ENCODE measurements around the gene UGCG. TPM values are rescaled to one million over a fixed set of nuclear protein-coding genes. Genes with fewer than 3 reads are reported as not detected.

Gene UGCG
- total RNA-seq, 3 donors from 2014 or later = 22.4 to 57.1 (median 55.1) TPM

DNA sequence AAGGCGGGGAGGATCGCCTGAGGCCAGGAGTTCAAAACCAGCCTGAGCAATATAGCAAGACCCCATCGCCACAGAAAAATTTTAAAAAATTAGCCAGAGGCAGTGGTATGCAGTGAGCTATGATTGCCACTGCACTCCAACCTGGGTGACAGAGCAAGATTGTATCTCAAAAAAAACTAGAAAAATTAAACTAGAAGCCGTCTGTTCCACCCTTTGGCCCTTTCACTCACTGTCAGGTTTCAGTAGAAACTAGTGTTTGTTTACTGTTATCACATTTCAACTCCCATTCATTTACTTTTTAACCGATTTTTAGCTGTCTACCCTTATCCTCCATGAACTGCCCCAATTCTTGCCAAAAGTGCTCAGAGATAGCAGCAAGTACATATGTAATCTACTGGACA, 8.3 kb downstream of the UGCG start:
- intact Hi-C loops (cut with DNase I; ENCODE audit: low total_unique reads) = no loop called here
- Histone ChIP-seq H3K36me3 (no peaks in the 10 kb centered on the region), H3K4me1 (peaks cover 5 to 7% of the 10 kb centered on the region in 2 donors), H3K4me3 (no peak overlapping the region), H3K9me3 (no peaks in the 10 kb centered on the region), H3K27ac (no peak overlapping the region), H3K27me3 (no peaks in the 10 kb centered on the region)
- no peak for DNase-seq (ENCODE audit: low spot score in 2 of 2)
- TF ChIP-seq POLR2AphosphoS5 (IDR thresholded peaks at IDR 0.05) (no peak), POLR2A (IDR thresholded peaks at IDR 0.05) (no peak)
- TF ChIP-seq, protein P1, sequence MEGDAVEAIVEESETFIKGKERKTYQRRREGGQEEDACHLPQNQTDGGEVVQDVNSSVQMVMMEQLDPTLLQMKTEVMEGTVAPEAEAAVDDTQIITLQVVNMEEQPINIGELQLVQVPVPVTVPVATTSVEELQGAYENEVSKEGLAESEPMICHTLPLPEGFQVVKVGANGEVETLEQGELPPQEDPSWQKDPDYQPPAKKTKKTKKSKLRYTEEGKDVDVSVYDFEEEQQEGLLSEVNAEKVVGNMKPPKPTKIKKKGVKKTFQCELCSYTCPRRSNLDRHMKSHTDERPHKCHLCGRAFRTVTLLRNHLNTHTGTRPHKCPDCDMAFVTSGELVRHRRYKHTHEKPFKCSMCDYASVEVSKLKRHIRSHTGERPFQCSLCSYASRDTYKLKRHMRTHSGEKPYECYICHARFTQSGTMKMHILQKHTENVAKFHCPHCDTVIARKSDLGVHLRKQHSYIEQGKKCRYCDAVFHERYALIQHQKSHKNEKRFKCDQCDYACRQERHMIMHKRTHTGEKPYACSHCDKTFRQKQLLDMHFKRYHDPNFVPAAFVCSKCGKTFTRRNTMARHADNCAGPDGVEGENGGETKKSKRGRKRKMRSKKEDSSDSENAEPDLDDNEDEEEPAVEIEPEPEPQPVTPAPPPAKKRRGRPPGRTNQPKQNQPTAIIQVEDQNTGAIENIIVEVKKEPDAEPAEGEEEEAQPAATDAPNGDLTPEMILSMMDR (IDR thresholded peaks at IDR 0.05) = no peak

GRCh38 chr9:111907147-111907546, 10.5 kb downstream of the UGCG start:
- TF ChIP-seq POLR2A (IDR thresholded peaks at IDR 0.05) = no peak
- TF ChIP-seq, protein P1 (IDR thresholded peaks at IDR 0.05) = no peak
- no peak for TF ChIP-seq POLR2AphosphoS5 (IDR thresholded peaks at IDR 0.05)
- Histone ChIP-seq H3K4me3 (no peak overlapping the region), H3K27me3 (no peaks in the 10 kb centered on the region), H3K36me3 (no peaks in the 10 kb centered on the region), H3K4me1 (peaks cover 3 to 5% of the 10 kb centered on the region in 2 donors), H3K27ac (no peak overlapping the region), H3K9me3 (no peaks in the 10 kb centered on the region)
- DNase-seq (ENCODE audit: low spot score in 2 of 2) = no peak
- intact Hi-C loops (cut with DNase I; ENCODE audit: low total_unique reads) = no loop called here

GRCh38 chr9:111909444-111909843, 12.8 kb downstream of the UGCG start:
- H3K36me3 ChIP-seq = no peaks in the 10 kb centered on the region
- no peak for DNase-seq (ENCODE audit: low spot score in 2 of 2)
- H3K4me1 ChIP-seq = peaks cover 0 to 5% of the 10 kb centered on the region in 2 donors
- intact Hi-C loops (cut with DNase I; ENCODE audit: low total_unique reads) = no loop called here
- TF ChIP-seq POLR2AphosphoS5 (IDR thresholded peaks at IDR 0.05) (no peak), POLR2A (IDR thresholded peaks at IDR 0.05) (no peak)
- TF ChIP-seq, protein P1 (IDR thresholded peaks at IDR 0.05) = no peak
- no peak overlapping the region for H3K27ac ChIP-seq
- H3K27me3 ChIP-seq = no peaks in the 10 kb centered on the region
- no peak overlapping the region for H3K4me3 ChIP-seq
- no peaks in the 10 kb centered on the region for H3K9me3 ChIP-seq

DNA sequence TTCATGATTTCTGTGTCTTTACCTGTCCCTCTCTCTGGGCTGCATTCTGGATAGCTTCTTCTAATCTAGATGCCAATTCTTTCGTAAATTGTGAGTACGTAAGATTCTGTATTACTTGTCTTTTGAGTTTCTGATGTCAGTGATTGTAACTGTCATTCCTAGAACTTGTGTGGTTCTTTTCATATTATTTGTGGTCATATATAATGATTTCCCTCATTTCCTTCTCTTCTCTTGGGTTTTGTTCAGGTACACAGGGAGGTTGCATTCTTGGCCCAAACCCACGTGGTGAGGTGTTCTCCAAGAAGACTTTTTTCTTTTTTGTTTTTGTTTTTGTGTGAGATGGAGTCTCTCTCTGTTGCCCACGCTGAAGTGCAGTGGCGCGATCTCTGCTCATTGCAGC, 13.8 kb downstream of the UGCG start:
- Histone ChIP-seq H3K27ac (no peak overlapping the region), H3K9me3 (no peaks in the 10 kb centered on the region), H3K4me3 (no peak overlapping the region), H3K27me3 (no peaks in the 10 kb centered on the region), H3K36me3 (no peaks in the 10 kb centered on the region), H3K4me1 (peaks cover 0 to 5% of the 10 kb centered on the region in 2 donors)
- intact Hi-C loops (cut with DNase I; ENCODE audit: low total_unique reads) = no loop called here
- TF ChIP-seq POLR2AphosphoS5 (IDR thresholded peaks at IDR 0.05) (no peak), POLR2A (IDR thresholded peaks at IDR 0.05) (no peak)
- TF ChIP-seq, protein P1 (IDR thresholded peaks at IDR 0.05) = no peak
- DNase-seq (ENCODE audit: low spot score in 2 of 2) = no peak

DNA sequence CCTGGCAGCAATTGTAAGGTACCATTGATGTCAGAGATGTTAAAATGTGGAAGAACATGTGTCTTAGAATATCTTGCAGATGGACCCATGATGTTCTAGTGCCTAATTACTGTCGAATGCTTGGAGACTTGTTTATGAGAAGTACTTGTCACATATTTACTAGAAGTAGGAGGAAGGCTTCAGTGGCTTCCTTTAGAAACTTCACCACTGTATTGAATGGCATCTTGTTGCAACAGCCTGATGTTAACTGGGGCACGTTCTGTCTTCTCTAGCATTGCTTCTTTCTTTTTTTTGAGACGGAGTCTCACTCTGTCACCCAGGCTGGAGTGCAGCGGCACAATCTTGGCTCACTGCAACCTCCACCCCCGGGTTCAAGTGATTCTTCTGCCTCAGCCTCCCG, 16.5 kb downstream of the UGCG start:
- intact Hi-C loops (cut with DNase I; ENCODE audit: low total_unique reads) = no loop called here
- Histone ChIP-seq H3K4me1 (peaks cover 0 to 5% of the 10 kb centered on the region in 2 donors), H3K4me3 (no peak overlapping the region), H3K36me3 (no peaks in the 10 kb centered on the region), H3K27me3 (no peaks in the 10 kb centered on the region), H3K27ac (no peak overlapping the region), H3K9me3 (no peaks in the 10 kb centered on the region)
- no peak for DNase-seq (ENCODE audit: low spot score in 2 of 2)
- no peak for TF ChIP-seq POLR2A (IDR thresholded peaks at IDR 0.05)
- TF ChIP-seq, protein P1 (IDR thresholded peaks at IDR 0.05) = no peak

Data from breast epithelium (tissue), 4 donors.